ENCODE measurements around the gene MFN2. TPM values are rescaled to one million over a fixed set of nuclear protein-coding genes. Genes with fewer than 3 reads are reported as not detected.

MFN2 gene
- total and polyA plus RNA-seq, 2 of the 8 experiments (the other 6 are each of a cell fraction or from before 2014, with no cell fraction given): 34.0 to 62.5 TPM

DNA sequence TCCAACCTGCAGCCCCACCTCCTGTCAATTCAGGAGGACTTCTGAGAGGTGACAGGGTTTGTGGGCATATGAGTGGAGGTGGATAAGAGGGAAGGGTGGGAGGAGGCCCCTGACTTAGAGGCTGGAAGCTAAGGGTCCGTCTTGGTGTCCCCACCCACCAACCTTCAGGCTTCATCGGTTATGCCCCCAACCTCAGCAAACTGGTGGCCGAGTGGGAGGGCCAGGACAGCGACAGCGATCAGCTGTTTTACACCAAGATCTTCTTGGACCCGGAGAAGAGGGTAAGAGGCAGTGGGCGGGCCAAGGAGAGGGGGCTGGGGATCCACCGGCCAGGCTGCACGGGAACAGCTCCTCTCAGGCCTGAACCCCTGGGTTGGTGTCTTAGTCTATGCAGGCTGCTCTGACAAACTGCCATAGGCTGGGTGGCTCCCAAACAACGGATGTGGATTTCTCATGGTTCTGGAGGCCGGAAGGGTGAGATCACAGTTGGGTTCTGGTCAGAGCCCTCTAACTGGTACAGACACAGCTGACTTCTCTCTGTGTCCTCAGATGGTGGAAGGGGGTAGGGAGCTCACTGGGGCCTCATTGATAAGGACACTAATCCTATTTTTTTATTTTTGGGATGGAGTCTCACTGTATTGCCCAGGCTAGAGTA is 27.7 kb upstream of the MFN2 start:
- no peak overlapping the region; the same call in 1 of the 2 replicates for H4K8ac ChIP-seq (ENCODE audit: extremely low read depth, insufficient read depth, low read length)
- CTCF ChIA-PET (ENCODE audit: partially characterized antibody): interaction anchor here (2.3 kb wide), 1 partner anchor 14 kb away, joined by 12 read pairs; no protein-coding TSS in a partner anchor
- H3K23me2 ChIP-seq (ENCODE audit: low read depth, low read length): no peaks in the 10 kb centered on the region
- DNase-seq (ENCODE audit: low read depth in 1 of 2, low spot score in 2 of 2) (no peak), FAIRE-seq (no peak)
- H3K4me1 ChIP-seq (replicated peaks in 1 of 4; ENCODE audit: control insufficient read depth in 3 of 4, insufficient read depth in 4 of 4, low read length in 3 of 4): no peaks in the 10 kb centered on the region
- TF ChIP-seq RFX5 (IDR thresholded peaks at IDR 0.05; ENCODE audit: borderline replicate concordance, low read depth, low read length) (no peak), RXRA (IDR thresholded peaks at IDR 0.05; ENCODE audit: insufficient read depth, low read depth, low read length) (no peak)
- H3K18ac ChIP-seq (ENCODE audit: extremely low read depth, low read length): no peak overlapping the region
- no peak overlapping the region for H2BK12ac ChIP-seq (ENCODE audit: low read depth, low read length)
- no peak overlapping the region for H3K23ac ChIP-seq (ENCODE audit: insufficient read length)
- H3K14ac ChIP-seq (ENCODE audit: insufficient read length): no peak overlapping the region
- peaks cover 0 to 11% (median 2%) of the 10 kb centered on the region in 4 experiments; a peak in 5 of 8 replicates for H3K36me3 ChIP-seq (ENCODE audit: control insufficient read depth in 2 of 4, insufficient read depth in 4 of 4, low read length in 3 of 4)
- H3K27me3 ChIP-seq (replicated peaks in 1 of 4; ENCODE audit: control insufficient read depth in 3 of 4, extremely low read depth in 1 of 4, insufficient read depth in 3 of 4, low read length in 3 of 4): no peaks in the 10 kb centered on the region
- H3K56ac ChIP-seq (replicated peaks; ENCODE audit: insufficient read length, low read depth, low read length): no peak overlapping the region
- POLR2A ChIA-PET (ENCODE audit: partially characterized antibody): interaction anchor here (1.0 to 2.1 kb wide), 9 partner anchors 9 to 45 kb away, joined by 3 to 12 read pairs (median 4); no protein-coding TSS in a partner anchor
- no peak overlapping the region for H4K5ac ChIP-seq (ENCODE audit: insufficient read length, low read depth, low read length)
- H2AK5ac ChIP-seq (ENCODE audit: low read depth, low read length): no peak overlapping the region
- no peak overlapping the region for H2BK120ac ChIP-seq (replicated peaks; ENCODE audit: low read depth, low read length)
- H3K4ac ChIP-seq (replicated peaks; ENCODE audit: insufficient read length, low read depth, low read length): no peak overlapping the region
- H2AFZ ChIP-seq (ENCODE audit: low read length): no peak overlapping the region
- H4K91ac ChIP-seq (replicated peaks; ENCODE audit: insufficient read length, low read length): no peak overlapping the region
- no peak overlapping the region for H3K4me2 ChIP-seq (ENCODE audit: insufficient read depth in 1 of 2, low read depth in 2 of 2, low read length in 2 of 2)
- no peaks in the 10 kb centered on the region for H3K79me1 ChIP-seq (ENCODE audit: low read depth, low read length)
- no peak overlapping the region for H2BK5ac ChIP-seq (ENCODE audit: low read depth, low read length)
- no peak overlapping the region for H2BK15ac ChIP-seq (ENCODE audit: low read length)
- H3K27ac ChIP-seq (ENCODE audit: low read depth, low read length): no peak overlapping the region
- no peaks in the 10 kb centered on the region; a peak in 1 of 4 replicates for H3K79me2 ChIP-seq (ENCODE audit: control insufficient read depth in 1 of 2, insufficient read depth in 2 of 2, low read length in 2 of 2)
- peaks cover 0 to 5% of the 10 kb centered on the region in 2 experiments; a peak in 2 of 4 replicates for H3K9me3 ChIP-seq (ENCODE audit: insufficient read depth in 2 of 2, low read depth in 1 of 2, low read length in 1 of 2)
- H3K9ac ChIP-seq (replicated peaks in 1 of 4; ENCODE audit: extremely low read depth in 1 of 4, low read depth in 3 of 4, low read length in 3 of 4): no peak overlapping the region
- WGBS, 2 experiments (ENCODE audit: extremely low coverage in 1 of 2, insufficient coverage in 1 of 2, insufficient read length in 1 of 2, insufficient replicate concordance in 2 of 2, low coverage in 1 of 2, low lambda C conversion rate in 2 of 2, missing lambda C conversion rate in 1 of 2): 86% methylated on average over 11 of the region's 11 CpGs; no CpG with 5 or more reads in 1 of the 2 experiments
- no peak overlapping the region for H2BK20ac ChIP-seq (ENCODE audit: low read length)
- no peak overlapping the region for H3K4me3 ChIP-seq (ENCODE audit: extremely low read depth in 1 of 4, insufficient read depth in 2 of 4, low read depth in 3 of 4, low read length in 4 of 4)
- no peaks in the 10 kb centered on the region for H4K20me1 ChIP-seq (replicated peaks in 1 of 2; ENCODE audit: control insufficient read depth in 1 of 2, insufficient read depth in 2 of 2, low read length in 2 of 2)

All from H1 (cell line).